ENCODE results near the gene TMEM229B. TPM values are rescaled to one million over a fixed set of nuclear protein-coding genes. Genes with fewer than 3 reads are reported as not detected.
A peak's percentile ranks its signal among the peaks of the same experiment; 100 is the strongest.

TMEM229B gene
- total and polyA plus RNA-seq, 2 donors (not counting 1 experiment from before 2014, with no cell fraction given), result 0.68 to 0.99 TPM

- peak overlapping the region; percentile 10 for H3K9ac ChIP-seq (ENCODE audit: insufficient read depth, low read length)
- H4K20me1 ChIP-seq (ENCODE audit: control insufficient read depth, extremely low read depth, insufficient read depth, low read length), result no peaks in the 10 kb centered on the region
- H3K4me1 ChIP-seq (ENCODE audit: control insufficient read depth, extremely low read depth, insufficient read depth, low read length), result no peaks in the 10 kb centered on the region
- H3K27me3 ChIP-seq (ENCODE audit: control insufficient read depth, insufficient read depth, low read length), result peaks cover 26% of the 10 kb centered on the region
- H3K79me2 ChIP-seq (ENCODE audit: control insufficient read depth, insufficient read depth, low read length), result no peaks in the 10 kb centered on the region
- H2AFZ ChIP-seq (ENCODE audit: low read length), result peak overlapping the region; percentile 53
- peak overlapping the region; percentile 49 to 69 (median 54) for H3K4me3 ChIP-seq (replicated peaks in 1 of 4; ENCODE audit: control extremely low read depth in 1 of 4, insufficient read depth in 1 of 4, low read depth in 3 of 4, low read length in 4 of 4)
- H3K4me2 ChIP-seq (ENCODE audit: extremely low read depth, insufficient read depth, low read length), result peak overlapping the region; percentile 64
- H3K36me3 ChIP-seq (ENCODE audit: control insufficient read depth, insufficient read depth, low read length), result no peaks in the 10 kb centered on the region
- TF ChIP-seq CTCF (conservative IDR thresholded peaks at IDR 0.05 in 1 of 2, IDR thresholded peaks at IDR 0.05 in 1 of 2; ENCODE audit: low read depth in 1 of 2, low read length in 2 of 2) (no peak), EZH2 (IDR thresholded peaks at IDR 0.05; ENCODE audit: low read length, missing control alignments) (no peak)
- DNase-seq (ENCODE audit: low read depth in 2 of 2), result peak; percentile 37 to 38
- no peak overlapping the region for H3K27ac ChIP-seq (ENCODE audit: insufficient read depth, low read length)
- no peaks in the 10 kb centered on the region for H3K9me3 ChIP-seq (ENCODE audit: control insufficient read depth, insufficient read depth, low read depth, low read length)
These were observed 26.3 kb upstream of the TMEM229B start for GRCh38 chr14:67514650-67515385.

DNA sequence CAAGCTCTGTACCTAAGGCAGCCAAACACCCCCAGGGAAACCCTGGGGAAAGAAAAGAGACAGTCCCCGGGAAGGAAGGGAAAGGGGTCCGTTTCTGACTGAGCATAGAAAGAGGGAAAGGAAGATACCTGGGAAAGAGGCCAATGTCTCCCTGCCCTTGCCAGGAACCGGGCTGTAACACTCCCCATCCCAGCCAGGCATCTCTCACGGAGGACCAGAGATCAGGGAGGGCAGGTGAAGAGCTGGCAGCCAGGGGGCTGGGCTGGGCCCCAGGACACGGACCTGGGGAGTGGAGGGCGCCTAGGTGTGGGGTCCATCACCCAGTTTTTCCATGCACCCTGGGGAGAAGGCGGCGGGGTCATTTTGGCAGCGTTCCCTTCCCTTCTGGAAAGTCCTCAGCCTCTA, 25.7 kb upstream of the TMEM229B start:
- TF ChIP-seq CTCF (conservative IDR thresholded peaks at IDR 0.05 in 1 of 2, IDR thresholded peaks at IDR 0.05 in 1 of 2; ENCODE audit: low read depth in 1 of 2, low read length in 2 of 2) (no peak), EZH2 (IDR thresholded peaks at IDR 0.05; ENCODE audit: low read length, missing control alignments) (no peak)
- peak overlapping the region; percentile 49 to 69 (median 54) for H3K4me3 ChIP-seq (replicated peaks in 1 of 4; ENCODE audit: control extremely low read depth in 1 of 4, insufficient read depth in 1 of 4, low read depth in 3 of 4, low read length in 4 of 4)
- no peaks in the 10 kb centered on the region for H4K20me1 ChIP-seq (ENCODE audit: control insufficient read depth, extremely low read depth, insufficient read depth, low read length)
- no peaks in the 10 kb centered on the region for H3K9me3 ChIP-seq (ENCODE audit: control insufficient read depth, insufficient read depth, low read depth, low read length)
- H3K9ac ChIP-seq (ENCODE audit: insufficient read depth, low read length), result peak overlapping the region; percentile 10
- peaks cover 24% of the 10 kb centered on the region for H3K27me3 ChIP-seq (ENCODE audit: control insufficient read depth, insufficient read depth, low read length)
- no peak for DNase-seq (ENCODE audit: low read depth in 2 of 2)
- H3K27ac ChIP-seq (ENCODE audit: insufficient read depth, low read length), result no peak overlapping the region
- H3K36me3 ChIP-seq (ENCODE audit: control insufficient read depth, insufficient read depth, low read length), result no peaks in the 10 kb centered on the region
- H3K4me1 ChIP-seq (ENCODE audit: control insufficient read depth, extremely low read depth, insufficient read depth, low read length), result no peaks in the 10 kb centered on the region
- peak overlapping the region; percentile 64 for H3K4me2 ChIP-seq (ENCODE audit: extremely low read depth, insufficient read depth, low read length)
- H2AFZ ChIP-seq (ENCODE audit: low read length), result peak overlapping the region; percentile 46
- no peaks in the 10 kb centered on the region for H3K79me2 ChIP-seq (ENCODE audit: control insufficient read depth, insufficient read depth, low read length)

DNA sequence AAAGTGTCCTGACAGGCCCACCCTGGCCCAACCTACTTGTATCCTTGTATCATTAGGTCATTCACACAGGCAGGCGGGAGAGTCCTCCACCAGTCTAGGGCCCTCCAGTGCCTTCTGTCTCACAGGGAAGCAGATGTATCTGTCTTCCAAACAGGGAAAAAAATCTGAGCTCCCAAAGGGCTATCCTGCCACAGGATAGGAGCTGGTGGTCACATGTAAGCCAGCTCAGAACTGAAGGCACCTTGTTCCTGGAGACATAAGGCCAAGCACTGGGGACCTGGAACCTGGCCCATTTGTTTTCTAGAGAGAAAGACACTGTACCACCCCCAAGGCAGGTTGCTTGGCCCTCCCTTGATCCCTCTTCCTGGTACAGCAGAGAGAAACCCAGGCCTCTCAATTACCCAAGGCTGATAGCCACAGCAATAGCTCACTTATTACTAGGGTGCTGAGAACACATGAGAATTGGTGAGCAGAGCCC, 25.1 kb upstream of the TMEM229B start:
- Histone ChIP-seq H3K4me2 (ENCODE audit: extremely low read depth, insufficient read depth, low read length) (no peak overlapping the region), H3K4me1 (ENCODE audit: control insufficient read depth, extremely low read depth, insufficient read depth, low read length) (no peaks in the 10 kb centered on the region), H3K79me2 (ENCODE audit: control insufficient read depth, insufficient read depth, low read length) (no peaks in the 10 kb centered on the region), H2AFZ (ENCODE audit: low read length) (no peak overlapping the region), H3K36me3 (ENCODE audit: control insufficient read depth, insufficient read depth, low read length) (no peaks in the 10 kb centered on the region), H3K27me3 (ENCODE audit: control insufficient read depth, insufficient read depth, low read length) (peaks cover 20% of the 10 kb centered on the region), H4K20me1 (ENCODE audit: control insufficient read depth, extremely low read depth, insufficient read depth, low read length) (no peaks in the 10 kb centered on the region), H3K4me3 (replicated peaks in 1 of 4; ENCODE audit: control extremely low read depth in 1 of 4, insufficient read depth in 1 of 4, low read depth in 3 of 4, low read length in 4 of 4) (no peak overlapping the region), H3K27ac (ENCODE audit: insufficient read depth, low read length) (no peak overlapping the region), H3K9ac (ENCODE audit: insufficient read depth, low read length) (no peak overlapping the region), H3K9me3 (ENCODE audit: control insufficient read depth, insufficient read depth, low read depth, low read length) (no peaks in the 10 kb centered on the region)
- TF ChIP-seq EZH2 (IDR thresholded peaks at IDR 0.05; ENCODE audit: low read length, missing control alignments), result no peak
- no peak for TF ChIP-seq CTCF (conservative IDR thresholded peaks at IDR 0.05 in 1 of 2, IDR thresholded peaks at IDR 0.05 in 1 of 2; ENCODE audit: low read depth in 1 of 2, low read length in 2 of 2)
- no peak for DNase-seq (ENCODE audit: low read depth in 2 of 2)

All from fibroblast of lung (primary cell).